ENCODE results near the gene THBD.

DNA sequence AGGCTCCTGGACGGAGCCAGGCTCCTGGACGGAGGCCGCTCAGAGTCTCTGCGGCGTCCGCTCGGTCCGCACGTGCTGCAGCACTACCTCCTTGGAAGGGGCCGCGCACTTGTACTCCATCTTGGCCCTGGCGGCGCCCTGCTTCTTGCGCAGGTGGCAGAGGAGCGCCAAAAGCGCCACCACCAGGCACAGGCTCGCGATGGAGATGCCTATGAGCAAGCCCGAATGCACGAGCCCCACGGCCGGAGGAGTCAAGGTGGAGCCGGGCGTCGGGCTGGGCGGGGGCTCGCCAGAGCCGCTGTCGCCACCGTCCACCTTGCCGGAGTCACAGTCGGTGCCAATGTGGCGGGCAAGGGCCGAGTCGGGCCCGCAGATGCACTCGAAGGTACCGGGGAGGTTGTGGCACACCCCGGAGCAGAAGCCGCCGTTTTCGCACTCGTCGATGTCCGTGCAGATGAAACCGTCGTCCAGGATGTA is 1.7 kb downstream of the THBD start:
- TF ChIP-seq, protein P1, sequence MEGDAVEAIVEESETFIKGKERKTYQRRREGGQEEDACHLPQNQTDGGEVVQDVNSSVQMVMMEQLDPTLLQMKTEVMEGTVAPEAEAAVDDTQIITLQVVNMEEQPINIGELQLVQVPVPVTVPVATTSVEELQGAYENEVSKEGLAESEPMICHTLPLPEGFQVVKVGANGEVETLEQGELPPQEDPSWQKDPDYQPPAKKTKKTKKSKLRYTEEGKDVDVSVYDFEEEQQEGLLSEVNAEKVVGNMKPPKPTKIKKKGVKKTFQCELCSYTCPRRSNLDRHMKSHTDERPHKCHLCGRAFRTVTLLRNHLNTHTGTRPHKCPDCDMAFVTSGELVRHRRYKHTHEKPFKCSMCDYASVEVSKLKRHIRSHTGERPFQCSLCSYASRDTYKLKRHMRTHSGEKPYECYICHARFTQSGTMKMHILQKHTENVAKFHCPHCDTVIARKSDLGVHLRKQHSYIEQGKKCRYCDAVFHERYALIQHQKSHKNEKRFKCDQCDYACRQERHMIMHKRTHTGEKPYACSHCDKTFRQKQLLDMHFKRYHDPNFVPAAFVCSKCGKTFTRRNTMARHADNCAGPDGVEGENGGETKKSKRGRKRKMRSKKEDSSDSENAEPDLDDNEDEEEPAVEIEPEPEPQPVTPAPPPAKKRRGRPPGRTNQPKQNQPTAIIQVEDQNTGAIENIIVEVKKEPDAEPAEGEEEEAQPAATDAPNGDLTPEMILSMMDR (conservative IDR thresholded peaks at IDR 0.05; ENCODE audit: low read depth in 2 of 2): peak in 1 of 2 experiments; percentile 39; a peak in 2 of 4 replicates
- TF ChIP-seq POLR2AphosphoS5 (IDR thresholded peaks at IDR 0.05; ENCODE audit: low read depth): no peak
- TF ChIP-seq, protein P2, sequence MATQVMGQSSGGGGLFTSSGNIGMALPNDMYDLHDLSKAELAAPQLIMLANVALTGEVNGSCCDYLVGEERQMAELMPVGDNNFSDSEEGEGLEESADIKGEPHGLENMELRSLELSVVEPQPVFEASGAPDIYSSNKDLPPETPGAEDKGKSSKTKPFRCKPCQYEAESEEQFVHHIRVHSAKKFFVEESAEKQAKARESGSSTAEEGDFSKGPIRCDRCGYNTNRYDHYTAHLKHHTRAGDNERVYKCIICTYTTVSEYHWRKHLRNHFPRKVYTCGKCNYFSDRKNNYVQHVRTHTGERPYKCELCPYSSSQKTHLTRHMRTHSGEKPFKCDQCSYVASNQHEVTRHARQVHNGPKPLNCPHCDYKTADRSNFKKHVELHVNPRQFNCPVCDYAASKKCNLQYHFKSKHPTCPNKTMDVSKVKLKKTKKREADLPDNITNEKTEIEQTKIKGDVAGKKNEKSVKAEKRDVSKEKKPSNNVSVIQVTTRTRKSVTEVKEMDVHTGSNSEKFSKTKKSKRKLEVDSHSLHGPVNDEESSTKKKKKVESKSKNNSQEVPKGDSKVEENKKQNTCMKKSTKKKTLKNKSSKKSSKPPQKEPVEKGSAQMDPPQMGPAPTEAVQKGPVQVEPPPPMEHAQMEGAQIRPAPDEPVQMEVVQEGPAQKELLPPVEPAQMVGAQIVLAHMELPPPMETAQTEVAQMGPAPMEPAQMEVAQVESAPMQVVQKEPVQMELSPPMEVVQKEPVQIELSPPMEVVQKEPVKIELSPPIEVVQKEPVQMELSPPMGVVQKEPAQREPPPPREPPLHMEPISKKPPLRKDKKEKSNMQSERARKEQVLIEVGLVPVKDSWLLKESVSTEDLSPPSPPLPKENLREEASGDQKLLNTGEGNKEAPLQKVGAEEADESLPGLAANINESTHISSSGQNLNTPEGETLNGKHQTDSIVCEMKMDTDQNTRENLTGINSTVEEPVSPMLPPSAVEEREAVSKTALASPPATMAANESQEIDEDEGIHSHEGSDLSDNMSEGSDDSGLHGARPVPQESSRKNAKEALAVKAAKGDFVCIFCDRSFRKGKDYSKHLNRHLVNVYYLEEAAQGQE (IDR thresholded peaks at IDR 0.05; ENCODE audit: unreplicated experiment): no peak
- TF ChIP-seq EZH2 (IDR thresholded peaks at IDR 0.05; ENCODE audit: low read depth, unreplicated experiment): no peak
- TF ChIP-seq CREB1 (CRISPR knock-in tag; IDR thresholded peaks at IDR 0.05; ENCODE audit: low read depth): no peak
- no peak for TF ChIP-seq EZH2phosphoT487 (IDR thresholded peaks at IDR 0.05; ENCODE audit: unreplicated experiment)
- TF ChIP-seq ZNF114 (CRISPR knock-in tag; IDR thresholded peaks at IDR 0.05): no peak
